Activated CD4-positive, alpha-beta T cell treated with anti-CD3 and anti-CD28 coated beads for 24 hours (primary cell): ENCODE results near the gene ZNF892.
"Not testable (repeated sequence)": the region's sequence is repeated elsewhere in the genome, so short reads cannot be mapped to it uniquely, and the experiment has no call there.

Source experiments
- DNase-seq, 2 donors: peaks; one replicate each; pipeline ENCODE4 v3.0.0-alpha.2; 2020; ENCODE audit warnings: low read depth in 2 of 2

ZNF892 gene

DNA sequence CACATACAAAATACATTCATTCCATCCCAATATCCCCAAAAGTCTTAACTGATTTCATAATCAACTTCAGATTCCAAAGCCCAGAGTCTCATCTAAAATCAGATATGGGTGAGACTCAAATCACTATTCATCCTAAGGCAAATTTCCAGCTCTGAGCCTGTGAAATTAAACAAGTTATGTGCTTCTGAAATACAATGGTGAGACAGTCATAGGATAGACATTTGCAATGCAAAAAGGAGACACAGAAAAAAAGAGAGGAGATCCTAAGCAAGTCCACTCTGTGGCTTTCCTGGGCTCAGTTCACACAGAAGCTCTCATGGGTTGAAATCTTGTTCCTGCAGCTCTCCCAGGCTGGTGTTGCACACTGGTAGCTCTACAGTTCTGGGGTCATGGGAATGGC lies 18.3 kb downstream of the ZNF892 start:
- DNase-seq, result no peak

GRCh38 chr2:95231723-95232122 lies 24.4 kb downstream of the ZNF892 start:
- peak in 1 of 2 donors; percentile 15 for DNase-seq

DNA sequence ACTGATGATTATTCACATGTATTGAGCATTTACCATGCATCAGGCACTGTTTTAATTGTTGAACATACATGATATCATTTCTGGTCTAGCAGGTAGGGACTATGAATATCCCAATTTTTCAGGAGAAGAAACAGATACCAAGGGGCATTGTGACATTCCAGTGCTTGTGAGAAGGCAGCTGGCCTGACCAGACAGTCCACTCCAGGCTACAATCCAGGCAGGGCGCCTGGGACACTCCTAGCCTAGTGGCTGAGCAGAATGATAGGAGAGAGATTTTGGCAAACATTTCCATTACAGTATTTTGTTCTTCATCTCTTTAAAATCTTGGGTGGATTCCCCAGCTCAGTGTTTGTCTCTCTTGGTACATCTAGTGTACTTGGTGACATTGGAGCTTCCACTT lies 24.9 kb downstream of the ZNF892 start:
- no peak for DNase-seq

DNA sequence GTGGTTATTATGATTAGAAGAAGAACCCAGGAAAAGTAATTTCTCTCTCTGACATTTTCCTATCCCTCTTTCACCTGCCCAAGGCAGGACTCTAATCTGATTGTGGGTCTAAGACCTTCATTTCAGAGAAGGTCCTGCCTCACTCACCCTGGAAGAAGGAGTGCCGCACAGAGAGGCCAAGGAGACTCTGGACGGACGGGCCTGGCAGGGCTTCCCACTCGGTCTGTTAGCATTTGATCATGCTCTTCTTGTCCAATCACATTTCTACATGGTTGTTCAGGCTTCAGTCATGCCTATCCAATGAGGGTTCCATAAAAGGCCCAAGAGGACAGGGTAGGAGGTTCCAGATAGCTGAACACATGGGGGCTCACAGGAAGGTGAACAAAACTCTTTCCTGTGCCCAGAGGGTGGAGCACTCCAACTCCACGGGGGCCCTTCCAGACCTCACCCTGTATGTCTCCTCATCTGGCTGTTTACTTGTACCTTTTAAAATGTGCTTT lies 27.0 kb downstream of the ZNF892 start:
- no peak for DNase-seq

GRCh38 chr2:95234816-95235215 lies 27.5 kb downstream of the ZNF892 start:
- no peak for DNase-seq

- no peak for DNase-seq
Observed at GRCh38 chr2:95238131-95238530, 30.8 kb downstream of the ZNF892 start.

DNA sequence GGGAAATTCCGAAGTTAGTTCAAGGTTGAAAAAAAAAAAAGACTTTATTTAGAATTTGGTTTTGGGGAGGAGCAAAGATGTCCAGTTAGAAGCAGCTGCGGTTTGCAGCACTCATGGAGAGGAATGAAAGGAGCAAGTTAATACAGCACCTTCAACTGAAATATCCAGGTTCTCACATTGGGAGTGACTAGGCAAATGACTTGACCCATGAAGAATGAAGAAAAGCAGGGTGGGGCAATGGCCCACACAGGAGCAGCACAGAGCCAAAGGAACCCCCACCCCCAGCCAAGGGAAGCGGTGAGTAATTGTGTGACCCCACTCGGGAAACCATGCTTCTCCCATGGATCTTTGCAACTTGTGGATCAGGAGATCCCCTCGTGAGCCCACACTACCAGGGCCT lies 32.8 kb downstream of the ZNF892 start:
- no peak for DNase-seq

DNA sequence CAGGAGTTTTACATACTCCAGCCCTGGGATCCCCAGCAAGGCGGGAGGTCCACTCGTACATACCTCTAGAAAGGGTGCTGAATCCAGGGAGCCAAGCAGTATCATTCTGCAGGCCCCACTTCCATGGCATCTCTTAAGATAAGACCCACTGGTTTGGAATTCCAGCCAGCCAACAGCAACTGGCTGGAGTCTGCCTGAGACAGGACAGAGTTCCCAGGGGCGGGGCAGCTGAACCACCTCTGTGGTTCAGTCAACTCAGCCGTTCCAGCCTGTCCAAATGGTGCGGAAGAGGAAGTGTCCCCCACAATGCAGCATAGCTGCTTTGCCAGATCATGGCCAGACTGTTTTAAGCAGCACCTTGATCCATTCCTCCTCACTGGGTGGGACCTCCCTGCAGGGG lies 33.2 kb downstream of the ZNF892 start:
- no peak for DNase-seq

- not testable (repeated sequence) for DNase-seq
Observed at GRCh38 chr2:95242084-95242483, 34.8 kb downstream of the ZNF892 start.
